SJCRH30 (cell line): ENCODE data around the gene FAM184A. TPM values are rescaled to one million over a fixed set of nuclear protein-coding genes. Genes with fewer than 3 reads are reported as not detected.

ENCODE experiments used
- DNase-seq, 2 experiments: peaks; one replicate each; pipeline ENCODE4 v3.0.0-alpha.2; 2015 to 2020
- H3K27ac ChIP-seq: fragments of 250-450 bp; sonication (Bioruptor Pico); 2 replicates; pipeline ENCODE4 v1.5.1; 2020; ENCODE audit warnings: mild to moderate bottlenecking, moderate library complexity
- H3K27me3 ChIP-seq: fragments of 250-450 bp; sonication (Bioruptor Pico); 2 replicates; pipeline ENCODE4 v1.5.1; 2020; ENCODE audit warnings: mild to moderate bottlenecking, moderate library complexity
- H3K36me3 ChIP-seq: fragments of 250-450 bp; sonication (Bioruptor Pico); 2 replicates; pipeline ENCODE4 v1.5.1; 2020; ENCODE audit warnings: mild to moderate bottlenecking, moderate library complexity
- H3K4me1 ChIP-seq: fragments of 250-450 bp; sonication (Bioruptor Pico); 2 replicates; pipeline ENCODE4 v1.5.1; 2020; ENCODE audit warnings: mild to moderate bottlenecking, moderate library complexity
- H3K4me3 ChIP-seq: fragments of 250-450 bp; sonication (Bioruptor Pico); 2 replicates; pipeline ENCODE4 v1.5.1; 2020; ENCODE audit warnings: mild to moderate bottlenecking, moderate library complexity
- H3K9me3 ChIP-seq: fragments of 250-450 bp; sonication (Bioruptor Pico); replicated peaks from 2 replicates; pipeline ENCODE4 v1.5.1; 2020; ENCODE audit warnings: mild to moderate bottlenecking, moderate library complexity
- total RNA-seq: library from RNA; depleted of rRNA; stranded (reverse); fragments of >200 nt; shearing (Covaris generic); gene quantifications from 2 replicates; pipeline ENCODE4 v1.2.3, GENCODE V29; 2014

The FAM184A gene
- total RNA-seq, 1 experiment from 2014 or later = 11.3 TPM

DNA sequence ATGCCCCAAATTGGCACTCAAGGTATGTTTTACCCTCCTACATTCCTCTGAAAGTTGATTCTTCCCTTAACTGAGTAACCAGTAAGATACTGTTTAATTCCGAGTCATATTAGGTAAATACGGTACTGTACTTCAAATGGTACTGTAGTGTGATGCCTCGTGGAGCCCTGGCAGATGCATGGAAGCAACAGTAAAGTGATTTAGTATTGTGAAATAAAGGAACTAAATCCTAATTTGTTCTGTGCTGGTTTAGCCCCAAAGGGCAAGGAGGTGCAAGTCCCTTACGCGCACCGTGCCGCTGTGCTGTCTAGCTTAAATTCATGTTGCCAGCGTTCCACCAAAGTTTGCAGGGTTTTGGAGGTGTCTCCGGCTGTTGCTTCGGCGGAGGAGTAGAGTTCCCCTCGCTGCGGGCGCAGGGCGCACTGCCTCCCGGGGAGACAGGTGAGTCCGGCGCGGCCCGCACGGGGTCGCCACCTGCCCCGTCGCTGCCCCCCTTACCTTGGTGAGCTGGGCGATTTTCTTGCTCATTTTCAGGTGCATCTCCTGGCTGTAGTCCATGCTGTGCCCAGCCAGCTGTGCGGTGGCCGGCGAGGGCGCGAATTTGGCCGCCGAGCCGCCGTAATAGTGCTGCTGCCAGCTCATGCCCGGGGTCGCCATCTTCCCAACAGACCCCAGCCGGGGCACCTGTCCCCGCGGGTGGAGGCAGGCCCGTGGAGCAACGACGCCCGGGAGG, 655 bp downstream of the FAM184A start:
- Histone ChIP-seq H3K27me3 (no peaks in the 10 kb centered on the region), H3K27ac (no peak overlapping the region)
- peak; percentile 15 to 22 for DNase-seq

GRCh38 chr6:119077391-119077642, 1.1 kb downstream of the FAM184A start:
- Histone ChIP-seq H3K27ac (no peak overlapping the region), H3K4me3 (peak overlapping the region; percentile 70; the same call in 1 of the 2 replicates), H3K4me1 (no peaks in the 10 kb centered on the region; the same call in 1 of the 2 replicates), H3K9me3 (no peaks in the 10 kb centered on the region), H3K36me3 (no peaks in the 10 kb centered on the region), H3K27me3 (no peaks in the 10 kb centered on the region)
- DNase-seq = no peak

More for the DNA sequence above, 655 bp downstream of the FAM184A start:
- H3K9me3 ChIP-seq = no peaks in the 10 kb centered on the region
- no peaks in the 10 kb centered on the region for H3K36me3 ChIP-seq
- H3K4me1 ChIP-seq = no peaks in the 10 kb centered on the region; the same call in 1 of the 2 replicates
- H3K4me3 ChIP-seq = peak overlapping the region; percentile 70

GRCh38 chr6:119076576-119077390, 1.7 kb downstream of the FAM184A start:
- H3K4me3 ChIP-seq = no peak overlapping the region
- H3K27me3 ChIP-seq = no peaks in the 10 kb centered on the region
- DNase-seq = peak in 1 of 2 experiments; percentile 5
- H3K36me3 ChIP-seq = no peaks in the 10 kb centered on the region
- no peaks in the 10 kb centered on the region; the same call in 1 of the 2 replicates for H3K4me1 ChIP-seq
- no peaks in the 10 kb centered on the region for H3K9me3 ChIP-seq
- no peak overlapping the region for H3K27ac ChIP-seq

DNA sequence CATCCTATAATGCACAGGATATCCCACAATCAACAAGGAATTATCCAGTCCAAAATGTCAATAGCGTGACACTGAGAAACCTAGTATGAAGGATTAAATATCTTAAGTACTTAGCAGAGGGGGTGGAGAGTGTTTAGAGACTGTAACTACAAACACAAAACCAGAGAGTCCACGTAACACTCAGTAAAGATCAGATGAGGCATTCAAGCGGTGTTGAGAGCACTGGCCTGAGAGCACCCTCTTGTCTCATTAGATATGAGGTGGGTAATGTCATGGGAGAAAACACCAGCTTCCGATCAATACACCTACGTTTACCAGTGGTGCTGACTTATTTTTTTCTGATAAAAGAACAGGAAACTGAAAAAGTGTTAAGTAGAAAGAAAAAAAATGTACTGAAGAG, 2.3 kb downstream of the FAM184A start:
- Histone ChIP-seq H3K27me3 (no peaks in the 10 kb centered on the region), H3K36me3 (no peaks in the 10 kb centered on the region), H3K4me3 (no peak overlapping the region), H3K27ac (no peak overlapping the region), H3K4me1 (no peaks in the 10 kb centered on the region; the same call in 1 of the 2 replicates), H3K9me3 (no peaks in the 10 kb centered on the region)
- DNase-seq = no peak

DNA sequence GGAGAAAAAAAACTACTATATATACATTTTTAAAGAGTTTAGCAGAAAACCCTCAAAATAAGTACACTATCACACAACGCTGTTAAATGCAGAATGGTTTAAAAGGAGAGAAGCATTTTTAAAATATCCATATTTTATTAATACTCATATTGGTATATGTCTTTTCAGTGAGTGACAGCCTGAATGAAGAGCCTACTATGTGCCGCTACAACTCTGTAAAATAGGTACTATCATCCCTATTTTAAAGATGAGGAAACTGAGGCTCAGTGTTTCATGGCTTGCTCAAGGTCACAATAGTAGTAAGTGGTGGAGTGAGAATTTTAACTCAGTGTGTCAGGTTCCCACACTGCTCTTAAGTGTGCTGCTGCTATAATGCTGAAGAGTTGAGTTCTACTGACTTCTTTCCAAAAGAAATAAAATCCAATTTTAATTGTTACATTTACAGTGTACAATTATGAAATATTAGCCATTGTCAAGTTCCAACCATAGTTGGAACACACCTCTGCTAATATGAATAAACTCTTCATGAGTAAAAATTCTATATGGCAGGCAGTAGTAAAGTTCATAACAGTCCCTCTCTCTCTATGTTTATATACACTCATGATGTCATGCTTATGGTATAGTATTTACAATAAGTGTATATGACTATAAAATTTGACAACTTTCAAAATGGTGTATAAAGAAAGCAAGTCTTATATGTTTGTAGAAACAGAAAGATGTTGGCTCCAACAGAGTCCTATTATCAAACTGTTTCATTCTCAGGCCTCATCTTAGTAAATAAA, 3.1 kb downstream of the FAM184A start:
- DNase-seq = no peak
- no peaks in the 10 kb centered on the region; the same call in 1 of the 2 replicates for H3K4me1 ChIP-seq
- H3K4me3 ChIP-seq = no peak overlapping the region
- no peak overlapping the region for H3K27ac ChIP-seq
- no peaks in the 10 kb centered on the region for H3K27me3 ChIP-seq
- H3K36me3 ChIP-seq = no peaks in the 10 kb centered on the region
- H3K9me3 ChIP-seq = no peaks in the 10 kb centered on the region

GRCh38 chr6:119073307-119074051, 5.0 kb downstream of the FAM184A start:
- peak in 1 of 2 experiments; percentile 4 for DNase-seq
- H3K4me1 ChIP-seq = no peaks in the 10 kb centered on the region
- H3K36me3 ChIP-seq = no peaks in the 10 kb centered on the region
- H3K9me3 ChIP-seq = no peaks in the 10 kb centered on the region
- no peak overlapping the region for H3K4me3 ChIP-seq
- no peaks in the 10 kb centered on the region for H3K27me3 ChIP-seq
- no peak overlapping the region for H3K27ac ChIP-seq

DNA sequence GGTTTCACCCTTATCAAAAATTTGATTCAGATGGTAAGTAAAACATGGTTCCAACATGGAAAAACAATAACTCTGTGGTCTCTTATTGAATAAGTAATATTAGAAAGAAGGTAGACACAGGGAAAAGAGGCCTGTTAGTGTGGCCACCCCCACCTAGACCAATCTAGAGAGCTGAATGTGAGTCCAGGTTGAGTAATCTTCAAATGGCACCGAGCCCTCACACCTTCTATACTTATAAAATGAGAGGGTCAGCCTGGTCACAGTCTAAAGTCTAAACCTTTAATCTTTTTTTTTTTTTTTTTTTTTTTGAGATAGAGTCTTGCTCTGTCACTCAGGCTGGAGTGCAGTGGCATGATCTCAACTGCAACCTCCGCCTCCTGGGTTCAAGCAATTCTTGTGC, 6.9 kb downstream of the FAM184A start:
- no peak for DNase-seq
- no peak overlapping the region for H3K4me3 ChIP-seq
- no peaks in the 10 kb centered on the region for H3K4me1 ChIP-seq
- H3K27me3 ChIP-seq = no peaks in the 10 kb centered on the region
- H3K36me3 ChIP-seq = no peaks in the 10 kb centered on the region
- H3K27ac ChIP-seq = no peak overlapping the region
- H3K9me3 ChIP-seq = no peaks in the 10 kb centered on the region

DNA sequence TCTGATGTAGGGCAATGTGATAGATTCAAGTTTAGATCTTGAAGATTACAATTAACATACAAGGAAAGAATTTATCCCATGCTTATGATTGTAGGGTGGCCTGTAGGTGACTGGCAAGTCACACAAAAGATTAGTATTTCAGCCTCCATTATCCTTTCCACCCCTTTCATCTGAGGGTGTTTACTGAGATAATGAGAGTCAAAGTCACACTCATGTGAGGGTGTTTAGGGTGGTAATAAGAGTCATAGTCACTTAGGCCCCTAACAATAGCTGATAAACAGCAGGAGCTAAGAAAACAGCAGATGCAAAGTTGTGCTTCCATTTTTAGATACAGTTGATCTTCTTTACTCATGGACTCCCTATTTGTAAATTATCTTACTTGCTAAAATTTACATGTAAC, 11.4 kb downstream of the FAM184A start:
- Histone ChIP-seq H3K27me3 (no peaks in the 10 kb centered on the region), H3K36me3 (no peaks in the 10 kb centered on the region), H3K4me3 (no peak overlapping the region), H3K9me3 (no peaks in the 10 kb centered on the region), H3K27ac (no peak overlapping the region), H3K4me1 (no peaks in the 10 kb centered on the region)
- DNase-seq = no peak

- Histone ChIP-seq H3K4me1 (no peaks in the 10 kb centered on the region), H3K4me3 (no peak overlapping the region), H3K27ac (no peak overlapping the region), H3K9me3 (no peaks in the 10 kb centered on the region), H3K36me3 (no peaks in the 10 kb centered on the region), H3K27me3 (no peaks in the 10 kb centered on the region)
- DNase-seq = no peak
Observed at GRCh38 chr6:119066517-119066916, 11.9 kb downstream of the FAM184A start.

DNA sequence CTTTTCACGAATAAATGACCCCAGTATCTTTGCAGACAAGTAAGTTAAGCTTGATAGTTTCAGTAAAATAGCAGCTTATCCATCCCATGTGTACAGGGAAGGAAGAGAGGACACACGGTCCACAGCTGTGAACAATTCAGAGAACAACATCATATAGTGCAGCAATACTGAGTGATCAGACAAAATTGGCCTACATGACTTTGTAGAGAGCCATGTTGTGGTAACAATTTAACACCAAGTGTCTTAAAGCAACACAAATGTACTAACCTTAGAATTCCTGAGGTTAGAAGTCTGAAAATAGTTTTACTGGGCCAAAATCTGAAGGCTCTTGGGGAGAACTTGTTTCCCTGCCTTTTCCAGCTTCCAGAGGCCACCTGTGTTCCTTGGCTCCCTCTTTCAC, 12.5 kb downstream of the FAM184A start:
- H3K27me3 ChIP-seq = no peaks in the 10 kb centered on the region
- H3K4me3 ChIP-seq = no peak overlapping the region
- no peaks in the 10 kb centered on the region for H3K4me1 ChIP-seq
- DNase-seq = no peak
- no peak overlapping the region for H3K27ac ChIP-seq
- no peaks in the 10 kb centered on the region for H3K36me3 ChIP-seq
- no peaks in the 10 kb centered on the region for H3K9me3 ChIP-seq

DNA sequence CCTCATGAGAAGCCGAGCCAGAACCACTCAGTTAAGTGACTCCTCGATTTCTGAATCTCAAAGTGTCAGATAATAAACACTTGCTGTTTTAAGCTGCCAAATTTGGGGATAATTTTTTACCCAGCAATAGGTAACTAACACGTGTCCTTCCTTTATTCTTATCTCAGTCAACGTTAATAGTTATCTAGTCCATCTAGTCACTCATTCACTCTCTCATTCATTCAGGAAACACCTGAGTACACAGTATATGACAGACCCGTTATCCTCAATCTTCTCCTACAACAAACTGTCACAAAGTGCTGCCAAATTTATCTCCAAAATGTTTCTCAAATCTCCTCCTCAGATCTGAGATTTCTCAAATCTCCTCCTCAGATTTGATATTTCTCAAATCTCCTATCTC, 13.1 kb downstream of the FAM184A start:
- no peaks in the 10 kb centered on the region for H3K36me3 ChIP-seq
- no peaks in the 10 kb centered on the region for H3K9me3 ChIP-seq
- H3K4me1 ChIP-seq = no peaks in the 10 kb centered on the region
- no peak overlapping the region for H3K4me3 ChIP-seq
- H3K27ac ChIP-seq = no peak overlapping the region
- DNase-seq = no peak
- H3K27me3 ChIP-seq = no peaks in the 10 kb centered on the region

- no peak for DNase-seq
- Histone ChIP-seq H3K9me3 (no peaks in the 10 kb centered on the region), H3K27me3 (no peaks in the 10 kb centered on the region), H3K27ac (no peak overlapping the region), H3K4me1 (no peaks in the 10 kb centered on the region), H3K36me3 (no peaks in the 10 kb centered on the region), H3K4me3 (no peak overlapping the region)
Observed at GRCh38 chr6:119063491-119063890, 15.0 kb downstream of the FAM184A start.

GRCh38 chr6:119061215-119061614, 17.2 kb downstream of the FAM184A start:
- Histone ChIP-seq H3K27ac (no peak overlapping the region), H3K27me3 (no peaks in the 10 kb centered on the region), H3K4me3 (no peak overlapping the region), H3K4me1 (no peaks in the 10 kb centered on the region), H3K9me3 (no peaks in the 10 kb centered on the region), H3K36me3 (no peaks in the 10 kb centered on the region)
- no peak for DNase-seq

- no peak for DNase-seq
- H3K9me3 ChIP-seq = no peaks in the 10 kb centered on the region
- H3K4me3 ChIP-seq = no peak overlapping the region
- H3K27me3 ChIP-seq = no peaks in the 10 kb centered on the region
- no peaks in the 10 kb centered on the region for H3K4me1 ChIP-seq
- H3K36me3 ChIP-seq = no peaks in the 10 kb centered on the region
- H3K27ac ChIP-seq = no peak overlapping the region
Observed at GRCh38 chr6:119060255-119060907, 18.1 kb downstream of the FAM184A start.
